GM23248 (cell line): Measurements from ENCODE around the gene ATAD3A.
"Not testable (repeated sequence)": the region's sequence is repeated elsewhere in the genome, so short reads cannot be mapped to it uniquely, and the experiment has no call there.

Source experiments
- EZH2 ChIP-seq: fragments of 200-600 bp; sonication (generic); IDR thresholded peaks from 2 replicates; pipeline ENCODE4 v1.6.1; 2018; ENCODE audit warnings: antibody characterized with exemption, mild to moderate bottlenecking; ENCODE audit not compliant: insufficient read depth, poor library complexity, severe bottlenecking
- EZH2phosphoT487 ChIP-seq: fragments of 200-600 bp; sonication (generic); IDR thresholded peaks from 2 replicates; pipeline ENCODE4 v1.6.1; 2018; ENCODE audit warnings: antibody characterized with exemption, moderate library complexity, mild to moderate bottlenecking, low read depth; ENCODE audit not compliant: insufficient read depth

GRCh38 chr1:1476011-1476410, 36.0 kb upstream of the ATAD3A start:
- not testable (repeated sequence) for TF ChIP-seq EZH2phosphoT487, EZH2
